ENCODE measurements around the gene FCHSD2.

DNA sequence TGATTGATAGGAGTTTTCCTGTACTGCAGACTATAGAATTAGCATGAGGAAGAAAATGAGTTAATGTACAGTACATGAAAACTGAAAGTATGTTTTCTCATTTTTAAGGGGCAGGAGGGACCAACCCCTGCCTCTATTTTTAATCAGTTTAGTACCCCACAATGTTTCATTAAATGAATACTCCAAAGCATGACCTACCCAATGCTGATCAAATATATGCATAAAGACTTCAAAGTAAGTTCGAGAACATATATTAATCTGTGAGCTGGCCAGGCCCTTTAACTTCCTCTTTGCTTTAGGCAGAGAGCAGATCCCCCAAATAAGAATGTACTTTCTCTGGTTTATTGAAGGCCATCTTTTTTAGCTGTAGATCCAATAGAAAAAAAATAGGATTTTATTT lies 161.0 kb downstream of the FCHSD2 start:
- TF ChIP-seq, protein P1, sequence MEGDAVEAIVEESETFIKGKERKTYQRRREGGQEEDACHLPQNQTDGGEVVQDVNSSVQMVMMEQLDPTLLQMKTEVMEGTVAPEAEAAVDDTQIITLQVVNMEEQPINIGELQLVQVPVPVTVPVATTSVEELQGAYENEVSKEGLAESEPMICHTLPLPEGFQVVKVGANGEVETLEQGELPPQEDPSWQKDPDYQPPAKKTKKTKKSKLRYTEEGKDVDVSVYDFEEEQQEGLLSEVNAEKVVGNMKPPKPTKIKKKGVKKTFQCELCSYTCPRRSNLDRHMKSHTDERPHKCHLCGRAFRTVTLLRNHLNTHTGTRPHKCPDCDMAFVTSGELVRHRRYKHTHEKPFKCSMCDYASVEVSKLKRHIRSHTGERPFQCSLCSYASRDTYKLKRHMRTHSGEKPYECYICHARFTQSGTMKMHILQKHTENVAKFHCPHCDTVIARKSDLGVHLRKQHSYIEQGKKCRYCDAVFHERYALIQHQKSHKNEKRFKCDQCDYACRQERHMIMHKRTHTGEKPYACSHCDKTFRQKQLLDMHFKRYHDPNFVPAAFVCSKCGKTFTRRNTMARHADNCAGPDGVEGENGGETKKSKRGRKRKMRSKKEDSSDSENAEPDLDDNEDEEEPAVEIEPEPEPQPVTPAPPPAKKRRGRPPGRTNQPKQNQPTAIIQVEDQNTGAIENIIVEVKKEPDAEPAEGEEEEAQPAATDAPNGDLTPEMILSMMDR (conservative IDR thresholded peaks at IDR 0.05; ENCODE audit: low read depth, low read length) = no peak
- no peak for TF ChIP-seq EZH2 (IDR thresholded peaks at IDR 0.05; ENCODE audit: low read length, unreplicated experiment)
